Measurements from ENCODE around the gene HLA-DQA1. TPM values are rescaled to one million over a fixed set of nuclear protein-coding genes. Genes with fewer than 3 reads are reported as not detected.

Gene HLA-DQA1
- total and polyA plus RNA-seq, 8 donors: 1.1 to 16.2 (median 6.4) TPM; not detected in 3

GRCh38 chr6:32664354-32664753 lies 27.1 kb downstream of the HLA-DQA1 start:
- DNase-seq: no peak
- no peak overlapping the region for H3K27ac ChIP-seq
- TF ChIP-seq POLR2A (IDR thresholded peaks at IDR 0.05) (no peak), CTCF (IDR thresholded peaks at IDR 0.05) (no peak), POLR2AphosphoS5 (IDR thresholded peaks at IDR 0.05) (no peak), EP300 (IDR thresholded peaks at IDR 0.05) (no peak)
- no peaks in the 10 kb centered on the region for H3K36me3 ChIP-seq
- intact Hi-C loops (cut with DNase I; ENCODE audit: low total_unique reads): no loop called here
- H3K4me3 ChIP-seq: no peak overlapping the region
- peaks cover 0 to 4% (median 0%) of the 10 kb centered on the region in 3 donors for H3K27me3 ChIP-seq
- 26 to 48% (median 34%) methylated on average over 15 to 26 of the region's 26 CpGs; no CpG with 5 or more reads in 1 of the 5 donors for WGBS, 5 donors
- no peaks in the 10 kb centered on the region for H3K9me3 ChIP-seq
- no peaks in the 10 kb centered on the region for H3K4me1 ChIP-seq

GRCh38 chr6:32664827-32665362 lies 27.7 kb downstream of the HLA-DQA1 start:
- H3K4me3 ChIP-seq: no peak overlapping the region
- WGBS, 5 donors: 0 to 1% (median 1%) methylated on average over 15 to 47 of the region's 47 CpGs
- intact Hi-C loops (cut with DNase I; ENCODE audit: low total_unique reads): no loop called here

GRCh38 chr6:32665661-32666060 lies 28.5 kb downstream of the HLA-DQA1 start:
- H3K4me1 ChIP-seq: no peaks in the 10 kb centered on the region
- no peaks in the 10 kb centered on the region for H3K9me3 ChIP-seq
- TF ChIP-seq CTCF (IDR thresholded peaks at IDR 0.05) (no peak), POLR2A (IDR thresholded peaks at IDR 0.05) (no peak), POLR2AphosphoS5 (IDR thresholded peaks at IDR 0.05) (no peak)
- DNase-seq: no peak
- no peaks in the 10 kb centered on the region for H3K36me3 ChIP-seq
- no peak overlapping the region for H3K27ac ChIP-seq
- peaks cover 0 to 4% (median 0%) of the 10 kb centered on the region in 3 donors for H3K27me3 ChIP-seq
- intact Hi-C loops (cut with DNase I; ENCODE audit: low total_unique reads): no loop called here
- 14 to 48% (median 29%) methylated on average over 3 of the region's 3 CpGs for WGBS, 5 donors
- no peak overlapping the region for H3K4me3 ChIP-seq

More at GRCh38 chr6:32664827-32665362, 27.7 kb downstream of the HLA-DQA1 start:
- H3K36me3 ChIP-seq: no peaks in the 10 kb centered on the region
- peaks cover 0 to 4% (median 0%) of the 10 kb centered on the region in 3 donors for H3K27me3 ChIP-seq
- DNase-seq: peak; percentile 26 to 37
- no peak for TF ChIP-seq EP300 (IDR thresholded peaks at IDR 0.05)
- TF ChIP-seq POLR2AphosphoS5 (IDR thresholded peaks at IDR 0.05): peak in 1 of 3 donors; percentile 20
- H3K27ac ChIP-seq: no peak overlapping the region
- no peaks in the 10 kb centered on the region for H3K4me1 ChIP-seq
- no peaks in the 10 kb centered on the region for H3K9me3 ChIP-seq

- DNase-seq: peak in 1 of 2 donors; percentile 61
- intact Hi-C loops (cut with DNase I; ENCODE audit: low total_unique reads): no loop called here
Measured at GRCh38 chr6:32666420-32667300, 29.5 kb downstream of the HLA-DQA1 start, which contains the start of gene HLA-DQB1. TSS of gene HLA-DQB1 (minus strand) at chr6:32666657. CDS start at chr6:32666607, 50 bp downstream.

More at GRCh38 chr6:32666420-32667300, 29.5 kb downstream of the HLA-DQA1 start, which contains the start of gene HLA-DQB1:
- Histone ChIP-seq H3K4me3 (no peak within 1 kb of the TSS), H3K27me3 (peaks cover 0 to 4% (median 0%) of the 10 kb centered on the region in 3 donors), H3K27ac (peak within 1 kb of the TSS in 1 of 5 donors; percentile 47), H3K4me1 (no peaks in the 10 kb centered on the region), H3K36me3 (no peaks in the 10 kb centered on the region), H3K9me3 (peaks cover 0 to 1% (median 0%) of the 10 kb centered on the region in 4 donors)
- TF ChIP-seq POLR2AphosphoS5 (IDR thresholded peaks at IDR 0.05) (peak in 1 of 3 donors; percentile 30), CTCF (IDR thresholded peaks at IDR 0.05) (no peak)
- WGBS, 5 donors: 5 to 16% (median 11%) methylated on average over 16 of the region's 16 CpGs

Measured in stomach (tissue), 9 donors.